ENCODE data around the gene COMP. TPM values are rescaled to one million over a fixed set of nuclear protein-coding genes. Genes with fewer than 3 reads are reported as not detected.
"Not testable (repeated sequence)": the region's sequence is repeated elsewhere in the genome, so short reads cannot be mapped to it uniquely, and the experiment has no call there.

COMP gene
- total RNA-seq, 1 donor from 2014 or later: 8.1 TPM

DNA sequence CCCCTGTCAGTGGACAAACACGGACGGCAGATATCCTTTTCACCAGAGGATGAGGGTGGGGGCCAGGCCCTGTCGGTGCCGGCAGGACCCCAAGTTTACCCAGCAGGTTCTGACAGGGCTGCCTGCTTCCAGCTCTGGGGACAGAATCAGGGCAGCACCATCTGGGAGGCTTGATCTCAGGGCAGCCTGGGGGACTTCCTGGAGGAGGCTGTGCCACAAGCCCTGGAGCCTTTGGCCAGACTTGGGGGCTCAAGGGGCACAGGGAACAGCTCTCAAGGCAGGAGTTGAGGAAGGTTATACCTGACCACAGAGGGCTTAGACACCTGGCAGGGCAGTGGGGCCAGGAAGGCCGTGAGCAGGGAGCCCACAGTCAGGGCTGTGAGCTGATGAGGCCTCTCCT lies 45.2 kb downstream of the COMP start:
- DNase-seq: no peak

DNA sequence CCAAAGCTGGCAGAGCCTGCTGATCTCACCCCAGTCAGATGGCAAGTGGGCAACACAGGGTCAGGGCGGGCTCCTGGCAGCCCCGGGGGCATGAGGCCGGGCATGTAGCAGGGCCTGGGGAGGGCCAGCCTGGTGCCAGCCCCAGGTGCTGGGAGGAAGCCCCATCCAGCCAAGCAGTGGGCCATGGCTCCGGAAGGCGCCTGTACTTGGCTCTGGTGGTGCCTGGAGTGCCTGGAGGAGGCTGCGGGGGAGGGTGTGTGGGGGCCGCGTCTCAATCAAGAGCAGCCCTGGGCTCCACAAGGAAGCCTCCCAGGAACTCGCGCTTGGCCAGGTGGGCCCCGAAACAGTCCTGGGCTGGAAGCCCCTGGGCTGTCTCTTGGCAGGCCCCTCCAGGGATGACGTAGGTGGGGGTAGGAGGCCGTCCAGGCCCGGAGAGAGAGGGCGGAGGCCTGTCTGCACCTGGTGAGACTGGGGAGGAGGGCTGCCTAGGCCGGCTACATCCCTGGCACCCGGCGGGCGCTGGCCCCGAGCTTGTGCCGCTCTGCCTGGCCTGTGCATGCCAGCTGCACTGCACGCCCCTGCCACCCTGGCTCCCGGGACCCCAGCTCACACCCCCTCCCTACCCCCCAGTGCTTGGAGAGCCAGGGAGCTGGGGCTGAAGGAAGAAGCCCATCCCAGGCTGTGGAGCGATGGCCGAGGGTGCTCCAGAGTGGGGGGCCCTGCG lies 45.9 kb downstream of the COMP start:
- DNase-seq: peak; percentile 81

DNA sequence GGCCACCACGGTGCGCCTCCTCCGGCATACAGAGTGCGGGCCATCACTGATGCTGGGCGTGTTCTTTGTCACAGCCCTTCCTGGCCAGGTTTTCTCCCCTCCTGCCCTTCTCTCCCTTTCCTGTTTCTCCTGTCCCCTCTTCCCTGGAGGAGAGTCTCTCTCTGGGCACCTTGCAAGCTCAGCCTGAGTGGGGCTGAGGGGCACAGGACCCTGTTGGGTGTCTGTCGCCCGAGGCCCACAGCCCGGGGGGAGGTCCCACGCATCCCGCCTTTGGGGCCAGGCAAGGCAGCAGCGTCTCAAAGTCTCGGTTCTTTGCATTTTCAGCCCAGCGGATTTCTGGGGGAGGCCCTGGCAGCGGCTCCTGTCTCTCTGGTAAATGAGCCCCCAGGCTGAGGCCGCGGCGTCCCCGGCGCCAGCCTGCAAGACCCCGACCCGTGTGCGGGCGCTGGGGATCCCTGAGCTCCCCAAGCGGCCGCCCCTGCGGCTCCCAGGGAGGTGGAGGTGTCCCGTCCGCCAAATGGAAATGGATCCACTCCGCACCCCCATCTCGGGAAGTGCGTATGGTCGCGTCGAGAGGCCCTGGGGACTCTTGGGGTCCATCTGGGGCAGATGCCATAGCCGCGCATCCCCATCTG lies 47.2 kb downstream of the COMP start:
- DNase-seq: no peak

DNA sequence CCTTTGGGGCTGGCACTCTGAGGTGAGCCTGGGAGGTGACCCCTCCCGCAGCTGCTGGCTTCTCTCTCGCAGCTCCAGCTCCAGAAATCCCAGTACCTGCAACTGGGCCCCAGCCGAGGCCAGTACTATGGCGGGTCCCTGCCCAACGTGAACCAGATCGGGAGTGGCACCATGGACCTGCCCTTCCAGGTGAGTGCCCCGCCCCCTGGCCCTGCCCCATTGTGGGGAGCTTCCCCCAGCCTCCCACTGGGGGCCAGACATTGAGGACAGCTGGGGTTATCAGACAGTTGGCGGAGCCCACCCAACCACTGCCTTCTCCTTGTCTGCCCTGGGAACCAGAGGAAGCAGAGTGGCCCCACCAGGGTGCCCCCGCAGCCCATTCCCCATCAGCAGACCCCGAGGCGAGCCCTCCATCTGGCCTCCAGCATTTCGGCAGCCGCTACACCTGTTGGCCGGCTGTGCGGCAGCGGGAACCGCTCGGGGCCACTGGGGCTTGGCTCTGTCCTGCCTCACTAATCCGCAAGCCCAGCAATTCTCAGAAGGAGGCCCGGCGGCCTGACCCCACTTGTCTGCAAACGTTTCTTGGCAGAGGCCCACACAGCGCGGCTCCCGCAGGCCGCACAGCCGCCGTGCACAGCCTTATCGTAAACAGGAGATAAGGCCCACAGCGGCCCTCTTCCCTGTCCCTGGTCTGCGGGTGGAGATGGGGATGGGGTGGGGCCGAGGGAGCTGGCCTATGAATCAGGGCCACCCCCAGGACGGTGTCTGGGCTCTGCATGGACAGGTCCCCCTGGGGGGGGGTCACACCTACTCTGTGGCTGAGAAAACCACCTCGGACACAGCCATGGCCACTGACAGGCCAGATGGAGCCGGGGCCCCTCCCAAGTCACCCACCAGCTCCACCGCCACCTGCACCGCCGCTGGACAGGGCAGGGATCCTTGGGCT lies 48.0 kb downstream of the COMP start:
- peak; percentile 84 for DNase-seq

DNA sequence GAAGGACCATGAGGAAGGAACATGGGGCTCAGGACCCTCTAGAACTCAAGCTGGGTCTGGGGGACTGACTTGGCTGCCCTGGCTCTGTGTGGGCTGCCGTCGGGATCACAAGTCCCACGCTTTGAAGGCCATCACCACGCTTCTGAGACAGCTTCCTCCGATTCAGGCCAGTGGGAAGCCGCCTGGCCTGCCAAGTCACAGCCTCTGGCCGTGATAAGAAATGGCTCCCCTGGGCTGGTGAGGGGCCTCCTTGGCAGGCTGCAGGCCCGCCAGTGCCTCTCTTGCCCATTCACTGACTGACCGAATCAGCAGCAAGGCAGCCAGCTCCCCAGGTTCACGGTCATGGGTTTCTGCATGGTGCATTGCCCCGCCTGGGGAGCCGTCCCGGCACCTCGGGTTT lies 48.8 kb downstream of the COMP start:
- DNase-seq: no peak

DNA sequence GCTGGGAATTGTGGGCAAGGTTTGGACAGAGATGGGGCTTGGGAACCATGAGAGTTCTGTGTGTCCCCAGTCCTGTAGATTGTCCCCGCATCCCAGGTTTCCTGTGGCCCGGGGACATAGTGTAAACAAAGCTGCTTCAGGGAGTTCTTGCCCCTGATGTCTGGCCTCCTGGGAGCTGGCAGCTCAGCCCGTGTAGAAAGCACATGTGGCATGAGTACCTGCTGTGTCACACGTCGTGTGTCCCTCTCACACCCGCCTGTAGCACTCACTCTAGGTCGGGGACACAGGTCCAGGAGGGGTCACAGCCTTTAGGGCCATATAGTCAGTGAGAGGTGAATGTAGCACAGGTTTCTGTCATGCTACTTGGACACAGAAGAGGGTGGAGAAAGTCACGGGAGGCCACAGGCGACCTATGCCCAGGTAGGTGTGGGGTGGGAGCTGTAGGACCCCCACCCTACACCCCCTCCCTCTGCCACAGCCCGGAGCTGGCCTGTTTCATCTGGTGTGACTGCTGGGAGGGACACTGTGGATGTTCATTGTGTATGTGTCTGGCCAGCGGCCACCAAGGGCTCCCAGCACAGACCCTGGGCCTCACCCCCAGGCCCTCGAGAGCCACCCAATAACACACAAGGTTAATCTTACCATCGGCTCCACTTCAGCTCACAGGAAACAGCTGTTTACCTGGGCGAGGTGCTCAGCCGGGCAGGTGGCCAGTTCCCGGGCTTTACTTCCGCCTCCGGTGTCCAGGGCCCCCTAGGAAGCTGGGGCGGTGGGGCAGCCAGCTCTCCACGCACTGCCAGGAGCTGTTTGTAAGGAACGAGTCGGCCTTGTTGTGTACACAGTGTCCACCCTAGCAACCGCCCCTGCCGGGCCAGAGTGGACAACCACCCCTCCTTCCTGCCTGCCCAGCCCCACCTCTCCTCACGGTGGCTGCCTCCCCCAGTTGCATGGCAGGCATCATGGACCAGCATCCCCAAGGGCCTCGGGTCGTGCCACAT lies 49.7 kb downstream of the COMP start:
- peak; percentile 72 for DNase-seq

DNA sequence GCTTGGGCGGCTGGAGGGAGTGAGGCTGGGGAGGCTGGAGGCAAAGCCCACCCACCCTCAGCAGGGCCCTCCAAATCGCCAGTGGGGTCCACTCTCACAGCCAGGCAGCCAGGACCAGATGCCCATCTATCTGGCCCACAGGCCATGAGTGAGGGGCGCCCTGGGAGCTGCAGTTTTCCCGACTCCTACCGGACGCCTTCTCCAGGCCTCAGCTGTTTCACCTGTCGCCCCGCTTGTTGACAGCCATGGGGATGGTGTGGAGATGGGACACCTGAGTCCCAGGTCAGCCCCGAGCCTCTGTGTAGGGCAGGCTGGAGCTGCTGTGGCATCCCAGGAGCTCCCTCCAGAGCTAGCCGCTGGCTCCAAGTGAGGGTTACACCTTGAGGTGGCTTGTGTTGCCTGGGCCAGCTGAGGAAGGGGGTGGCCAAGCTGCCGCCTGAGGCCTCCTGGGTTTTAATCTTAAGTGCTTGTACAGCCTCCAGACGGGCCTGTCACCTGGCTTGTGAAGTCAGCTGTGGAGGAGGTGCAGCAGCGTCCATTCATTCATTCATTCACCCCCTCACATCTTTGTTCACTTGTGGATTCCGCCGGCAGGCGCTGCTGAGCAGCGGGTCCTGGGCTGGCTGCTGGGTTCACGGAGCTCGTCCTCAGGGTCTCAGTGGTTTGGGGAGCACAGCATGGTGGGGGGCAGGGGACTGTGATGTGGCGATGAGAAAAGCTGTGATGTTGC lies 52.0 kb downstream of the COMP start:
- DNase-seq: no peak

DNA sequence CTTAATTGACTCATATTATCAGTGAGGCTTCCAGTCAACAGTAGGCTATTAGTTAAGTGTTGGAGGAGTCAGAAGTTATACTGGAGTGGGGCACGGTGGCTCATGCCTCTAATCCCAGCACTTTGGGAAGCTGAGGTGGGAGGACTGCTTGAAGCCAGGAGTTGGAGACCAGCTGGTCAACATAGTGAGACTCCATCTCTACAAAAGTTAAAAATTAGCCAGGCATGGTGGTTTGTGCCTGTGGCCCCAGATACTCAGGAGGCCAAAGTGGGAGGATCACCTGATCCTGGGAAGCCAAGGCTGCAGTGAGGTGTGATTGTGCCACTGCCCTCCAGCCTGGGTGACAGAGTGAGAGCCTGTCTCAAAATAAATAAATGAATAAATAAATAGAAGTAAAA lies 53.2 kb downstream of the COMP start:
- DNase-seq: no peak

DNA sequence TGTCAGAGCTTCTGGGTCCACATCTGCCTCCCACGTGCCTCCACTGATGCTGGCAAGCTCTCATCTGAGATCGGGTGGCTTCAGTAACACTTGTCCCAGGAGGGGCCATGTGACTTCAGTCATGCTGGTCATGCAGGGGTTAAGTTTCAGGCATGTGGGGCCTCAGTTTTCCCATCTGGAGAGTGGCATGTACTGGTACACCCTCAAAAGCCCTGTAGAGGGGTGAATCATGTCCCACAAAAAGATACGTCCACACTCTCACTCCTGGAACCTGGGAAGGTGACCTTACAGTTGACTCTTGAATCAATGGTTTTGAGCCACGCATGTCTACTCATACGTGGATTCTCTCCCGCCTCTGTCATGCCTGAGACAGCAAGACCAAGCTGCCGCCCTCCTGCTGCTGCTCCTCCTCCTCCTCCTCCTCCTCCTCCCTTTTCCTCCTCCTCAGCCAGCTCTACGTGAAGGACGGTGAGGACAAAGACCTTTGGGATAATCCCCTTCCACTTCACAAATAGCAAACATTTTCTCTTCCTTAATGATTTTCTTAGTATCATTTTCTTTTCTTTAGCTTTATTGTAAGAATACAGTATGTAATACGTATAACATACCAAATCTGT lies 53.7 kb downstream of the COMP start:
- no peak for DNase-seq

DNA sequence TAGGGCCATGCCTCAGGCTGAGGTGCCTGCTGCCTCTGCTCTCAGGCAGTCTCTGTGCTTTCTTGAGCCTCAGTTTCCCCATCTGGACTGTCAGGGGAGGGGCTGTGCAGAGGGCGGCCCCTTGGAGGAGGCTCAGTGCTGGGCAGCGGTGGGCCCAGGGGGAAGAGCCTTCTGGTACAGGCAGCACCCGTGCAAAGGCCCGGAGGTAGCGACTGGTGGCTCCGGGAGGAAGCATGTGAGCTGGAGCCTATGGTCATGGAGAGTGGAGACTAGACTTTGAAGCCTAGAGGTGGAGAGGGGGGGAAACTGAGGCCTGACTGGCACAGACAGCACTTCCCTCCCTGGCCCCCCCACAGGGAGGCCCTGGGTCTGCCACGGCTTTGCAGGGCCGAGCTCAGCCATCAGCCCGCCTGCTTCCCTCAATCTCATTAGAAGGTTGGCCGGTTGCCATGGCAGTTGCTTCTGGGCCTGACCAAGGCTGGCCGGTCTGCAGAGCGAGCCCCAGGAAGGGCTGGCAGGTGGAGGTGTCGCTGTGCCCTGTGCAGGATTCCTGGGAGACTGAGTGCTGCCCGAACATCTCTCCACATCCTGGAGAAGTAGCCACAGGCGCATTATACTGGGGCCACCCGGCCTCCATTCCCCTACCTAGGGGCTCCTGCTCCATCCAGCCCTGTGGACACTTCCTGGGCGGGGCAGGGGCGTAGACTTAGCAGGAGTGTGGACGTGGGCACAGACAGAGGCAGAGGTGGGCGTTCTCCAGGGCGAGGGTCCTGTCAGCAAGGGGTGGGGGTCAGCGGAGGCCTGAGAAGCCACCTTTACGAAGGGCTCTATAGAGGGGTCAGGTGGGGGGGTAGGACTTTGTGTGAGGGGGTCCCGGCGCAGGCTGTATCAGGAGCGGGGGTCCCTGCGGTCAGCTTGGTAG lies 54.4 kb downstream of the COMP start:
- DNase-seq: peak; percentile 80

DNA sequence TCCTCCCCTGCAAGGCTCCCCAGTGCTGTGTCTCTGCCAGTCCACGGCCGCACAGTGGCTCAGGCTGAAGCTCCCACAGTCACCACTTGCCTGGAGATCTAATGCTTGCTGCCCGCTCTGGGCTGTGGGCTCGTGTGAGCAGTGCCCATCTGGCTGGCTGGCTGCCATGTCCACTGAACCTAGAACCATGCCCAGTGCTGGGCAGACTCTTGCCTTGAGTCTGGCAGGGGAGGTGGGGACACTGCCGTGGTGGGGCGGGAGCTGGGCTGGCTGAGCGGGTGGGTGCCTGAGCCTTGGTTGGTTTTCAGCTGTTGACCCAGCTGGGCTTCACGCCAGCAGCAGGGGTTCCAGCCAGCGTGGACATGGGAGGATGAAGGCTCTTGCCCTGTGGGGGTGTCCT lies 55.4 kb downstream of the COMP start:
- peak; percentile 71 for DNase-seq

DNA sequence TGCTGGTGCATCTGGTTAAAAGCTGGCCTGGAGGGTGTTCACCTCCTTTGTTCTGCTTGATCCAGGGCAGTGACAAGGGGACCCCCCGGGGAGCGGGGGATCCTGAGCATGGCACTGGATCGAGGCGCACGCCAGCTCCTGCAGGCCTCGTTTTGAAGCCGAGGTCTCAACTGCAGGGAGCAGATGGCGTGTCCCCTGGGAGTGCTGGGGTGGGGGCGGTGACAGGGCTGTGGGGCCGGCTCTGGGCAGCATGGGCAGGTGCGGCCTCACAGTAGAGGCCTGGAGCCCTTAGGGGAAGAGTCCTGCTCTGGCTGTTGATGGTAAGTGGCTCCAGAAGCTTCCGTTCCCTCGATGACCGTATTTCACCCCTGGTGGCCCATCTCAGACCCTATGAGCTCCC lies 55.8 kb downstream of the COMP start:
- peak; percentile 48 for DNase-seq

DNA sequence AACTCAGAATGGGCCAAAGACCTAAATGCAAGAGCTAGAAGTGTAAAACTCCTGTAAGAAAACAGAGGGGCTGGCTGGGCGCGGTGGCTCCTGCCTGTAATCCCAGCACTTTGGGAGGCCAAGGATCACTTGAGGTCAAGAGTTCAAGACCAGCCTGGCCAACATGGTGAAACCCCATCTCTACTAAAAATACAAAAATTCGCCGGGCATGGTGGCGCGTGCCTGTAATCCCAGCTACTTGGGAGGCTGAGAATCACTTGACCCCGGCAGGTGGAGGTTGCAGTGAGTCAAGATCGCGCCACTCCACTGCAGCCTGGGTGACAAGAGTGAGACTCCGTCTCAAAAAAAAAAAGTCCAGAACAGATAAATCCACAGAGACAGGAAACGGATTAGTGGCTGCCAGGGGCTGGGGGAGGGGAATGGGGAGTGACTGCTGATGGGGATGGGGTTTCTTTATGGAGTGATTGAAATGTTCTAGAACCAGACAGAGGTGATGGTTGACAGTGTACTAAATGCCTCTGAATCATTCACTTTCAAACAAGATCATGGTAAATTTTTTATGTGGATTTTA lies 57.3 kb downstream of the COMP start:
- not testable (repeated sequence) for DNase-seq

DNA sequence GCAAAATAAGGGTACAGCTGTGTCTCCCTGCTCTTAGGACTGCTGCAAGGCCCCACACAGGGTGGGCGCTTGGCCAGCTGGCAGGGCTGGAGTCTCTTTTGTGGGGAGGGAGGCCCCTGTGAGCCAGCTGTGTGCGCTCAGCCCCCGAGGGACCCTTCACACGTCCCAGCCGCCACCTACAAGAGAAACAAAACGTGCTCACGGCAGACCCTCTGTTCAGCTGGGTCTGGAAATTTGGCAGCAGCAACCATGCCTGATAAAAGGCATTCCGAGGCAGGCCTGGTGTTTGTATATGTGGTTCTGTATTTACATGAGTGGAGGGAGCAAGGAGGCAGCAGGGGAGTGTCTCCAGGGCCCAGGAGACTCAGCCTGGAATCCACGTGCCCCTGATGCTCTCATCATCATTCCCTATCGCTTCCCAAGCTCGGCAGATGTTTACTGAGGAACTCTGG lies 57.9 kb downstream of the COMP start:
- DNase-seq: peak; percentile 80
